Chondrocyte (in vitro differentiated cells): ENCODE measurements around the gene CDC25B. TPM values are rescaled to one million over a fixed set of nuclear protein-coding genes. Genes with fewer than 3 reads are reported as not detected.

Experiments
- DNase-seq: peaks from one replicate; pipeline ENCODE4 v3.0.0; 2021; ENCODE audit warnings: mixed read lengths, low spot score
- H3K27ac Mint-ChIP-seq: one replicate; pipeline ENCODE4 v1.8.0; 2021; ENCODE audit warnings: mild to moderate bottlenecking, moderate library complexity, mixed read lengths; ENCODE audit not compliant: unreplicated experiment
- H3K27me3 Mint-ChIP-seq: 2 replicates; pipeline ENCODE4 v1.8.0; 2021; ENCODE audit warnings: low read depth, mixed read lengths
- H3K36me3 Mint-ChIP-seq: 2 replicates; pipeline ENCODE4 v1.8.0; 2021; ENCODE audit warnings: low read depth, mixed read lengths
- H3K4me1 Mint-ChIP-seq: 2 replicates; pipeline ENCODE4 v1.8.0; 2021; ENCODE audit warnings: low read depth, mild to moderate bottlenecking, mixed read lengths
- H3K4me3 Mint-ChIP-seq: one replicate; pipeline ENCODE4 v1.8.0; 2021; ENCODE audit warnings: mild to moderate bottlenecking, moderate library complexity, mixed read lengths; ENCODE audit not compliant: unreplicated experiment
- H3K9me3 Mint-ChIP-seq: 2 replicates; pipeline ENCODE4 v1.8.0; 2021; ENCODE audit warnings: low read depth, mixed read lengths
- CTCF ChIP-seq: fragments of 200-600 bp; sonication (generic); IDR thresholded peaks from 2 replicates; pipeline ENCODE4 v1.5.0; 2021; ENCODE audit warnings: antibody characterized with exemption, mild to moderate bottlenecking, moderate library complexity
- total RNA-seq: library from RNA; stranded (reverse); gene quantifications from 3 replicates; pipeline ENCODE4 v1.2.1, GENCODE V29; 2021

CDC25B gene
- total RNA-seq, 1 donor from 2014 or later = 60.1 TPM

GRCh38 chr20:3808544-3808943, 12.4 kb downstream of the CDC25B start:
- Mint-ChIP-seq H3K27me3 (no peaks in the 10 kb centered on the region), H3K27ac (peak overlapping the region; percentile 98), H3K9me3 (peaks cover 2% of the 10 kb centered on the region), H3K4me3 (peak overlapping the region; percentile 33), H3K36me3 (peaks cover 20% of the 10 kb centered on the region), H3K4me1 (peaks cover 80% of the 10 kb centered on the region)
- no peak for DNase-seq
- no peak for TF ChIP-seq CTCF

GRCh38 chr20:3811467-3812258, 15.6 kb downstream of the CDC25B start:
- Mint-ChIP-seq H3K9me3 (peaks cover 2% of the 10 kb centered on the region), H3K36me3 (peaks cover 1% of the 10 kb centered on the region), H3K4me3 (peak overlapping the region; percentile 69), H3K4me1 (peaks cover 57% of the 10 kb centered on the region), H3K27me3 (no peaks in the 10 kb centered on the region), H3K27ac (peak overlapping the region; percentile 99)
- peak; percentile 99 for DNase-seq
- no peak for TF ChIP-seq CTCF

GRCh38 chr20:3812259-3812681, 16.2 kb downstream of the CDC25B start:
- DNase-seq = no peak
- H3K27me3 Mint-ChIP-seq = no peaks in the 10 kb centered on the region
- H3K4me1 Mint-ChIP-seq = peaks cover 51% of the 10 kb centered on the region
- H3K36me3 Mint-ChIP-seq = peaks cover 1% of the 10 kb centered on the region
- H3K4me3 Mint-ChIP-seq = no peak overlapping the region
- TF ChIP-seq CTCF = no peak
- H3K27ac Mint-ChIP-seq = peak overlapping the region; percentile 99
- peaks cover 2% of the 10 kb centered on the region for H3K9me3 Mint-ChIP-seq

- DNase-seq = no peak
- Mint-ChIP-seq H3K27ac (peak overlapping the region; percentile 70), H3K4me1 (peaks cover 44% of the 10 kb centered on the region), H3K4me3 (no peak overlapping the region), H3K36me3 (peaks cover 1% of the 10 kb centered on the region), H3K27me3 (no peaks in the 10 kb centered on the region), H3K9me3 (peaks cover under 1% of the 10 kb centered on the region)
- TF ChIP-seq CTCF = no peak
Observed at GRCh38 chr20:3812975-3813847, 17.1 kb downstream of the CDC25B start.

GRCh38 chr20:3813848-3814581, 17.9 kb downstream of the CDC25B start:
- no peak overlapping the region for H3K27ac Mint-ChIP-seq
- peaks cover 47% of the 10 kb centered on the region for H3K4me1 Mint-ChIP-seq
- no peak overlapping the region for H3K4me3 Mint-ChIP-seq
- H3K9me3 Mint-ChIP-seq = no peaks in the 10 kb centered on the region
- H3K36me3 Mint-ChIP-seq = peaks cover 1% of the 10 kb centered on the region
- no peaks in the 10 kb centered on the region for H3K27me3 Mint-ChIP-seq
- no peak for DNase-seq
- TF ChIP-seq CTCF = no peak
